MCF 10A (cell line): ENCODE results near the gene SLC2A1. TPM values are rescaled to one million over a fixed set of nuclear protein-coding genes. Genes with fewer than 3 reads are reported as not detected.

Experiments
- BruUV-seq: library from RNA; stranded (reverse); fragments of 400-500 nt; replicated peaks from 2 replicates; lab custom pipeline; 2021; lab: Mats Ljungman, UMichigan
- CTCF ChIA-PET: fragments of 300-600 bp; sonication (Branson Sonifier 250); formaldehyde crosslinking; extraction: SDS; loops from one replicate; lab custom pipeline; 2021; ENCODE audit warnings: antibody characterized with exemption, inconsistent platforms; lab: Yijun Ruan, JAX
- POLR2A ChIA-PET: fragments of 300-600, 350-650 bp; sonication (Branson Sonifier 250); formaldehyde crosslinking; extraction: SDS; loops from one replicate; lab custom pipeline; 2020; ENCODE audit warnings: antibody characterized with exemption, inconsistent platforms; lab: Yijun Ruan, JAX
- DNase-seq: peaks from one replicate; pipeline ENCODE4 v3.0.0-alpha.2; 2018; ENCODE audit not compliant: unreplicated experiment
- H3K27ac Mint-ChIP-seq: one replicate; pipeline ENCODE4 v1.8.0; 2022; ENCODE audit warnings: mild to moderate bottlenecking, low read depth, mixed read lengths; ENCODE audit not compliant: unreplicated experiment
- H3K27me3 Mint-ChIP-seq: one replicate; pipeline ENCODE4 v1.8.0; 2022; ENCODE audit warnings: mixed read lengths; ENCODE audit not compliant: insufficient read depth, unreplicated experiment
- H3K36me3 Mint-ChIP-seq: one replicate; pipeline ENCODE4 v1.8.0; 2022; ENCODE audit warnings: mild to moderate bottlenecking, moderate library complexity, mixed read lengths; ENCODE audit not compliant: insufficient read depth, unreplicated experiment
- H3K4me1 Mint-ChIP-seq: one replicate; pipeline ENCODE4 v1.8.0; 2022; ENCODE audit warnings: mixed read lengths; ENCODE audit not compliant: insufficient read depth, unreplicated experiment
- H3K4me3 Mint-ChIP-seq: one replicate; pipeline ENCODE4 v1.8.0; 2022; ENCODE audit warnings: mild to moderate bottlenecking, moderate library complexity, mixed read lengths; ENCODE audit not compliant: unreplicated experiment
- H3K9me3 Mint-ChIP-seq: one replicate; pipeline ENCODE4 v1.8.0; 2022; ENCODE audit warnings: mixed read lengths; ENCODE audit not compliant: unreplicated experiment
- CTCF ChIP-seq: fragments of 200-600 bp; IDR thresholded peaks from one replicate; pipeline ENCODE4 v1.8.0; 2022; ENCODE audit warnings: antibody characterized with exemption, mild to moderate bottlenecking; ENCODE audit not compliant: unreplicated experiment
- intact Hi-C: fragments of 100-400 bp; cut with micrococcal nuclease; formaldehyde crosslinking; loops from 2 replicates; pipeline ENCODE4 v1.14.1; 2022
- total RNA-seq: library from RNA; stranded (reverse); gene quantifications from 2 replicates; pipeline ENCODE4 v1.2.3, GENCODE V29; 2022

The SLC2A1 gene
- total RNA-seq, 1 experiment from 2014 or later: 87.5 TPM

GRCh38 chr1:42983693-42984092, 25.0 kb upstream of the SLC2A1 start:
- no peaks in the 10 kb centered on the region for H3K9me3 Mint-ChIP-seq
- H3K4me3 Mint-ChIP-seq: no peak overlapping the region
- no peak for TF ChIP-seq CTCF
- intact Hi-C loops: no loop called here
- no peak overlapping the region for H3K27ac Mint-ChIP-seq
- POLR2A ChIA-PET: interaction anchor here (0.9 kb wide), 1 partner anchor 41 kb away, joined by 4 read pairs; no protein-coding TSS in a partner anchor
- DNase-seq: no peak
- peaks cover 22% of the 10 kb centered on the region for H3K36me3 Mint-ChIP-seq
- no TSS peak for BruUV-seq
- CTCF ChIA-PET: interaction anchor here (2.1 kb wide), 1 partner anchor 61 kb away, joined by 5 read pairs; no protein-coding TSS in a partner anchor
- no peaks in the 10 kb centered on the region for H3K4me1 Mint-ChIP-seq
- no peaks in the 10 kb centered on the region for H3K27me3 Mint-ChIP-seq

- ChIA-PET POLR2A (no interaction called here), CTCF (interaction anchor here (0.6 to 2.1 kb wide), 2 partner anchors 30 to 61 kb away, joined by 4 to 5 read pairs; no protein-coding TSS in a partner anchor)
- no peak for DNase-seq
- Mint-ChIP-seq H3K4me1 (no peaks in the 10 kb centered on the region), H3K27ac (no peak overlapping the region), H3K9me3 (no peaks in the 10 kb centered on the region), H3K4me3 (no peak overlapping the region), H3K27me3 (no peaks in the 10 kb centered on the region), H3K36me3 (peaks cover 22% of the 10 kb centered on the region)
- BruUV-seq: no TSS peak
- TF ChIP-seq CTCF: no peak
- intact Hi-C loops: no loop called here
Observed at GRCh38 chr1:42983253-42983652, 24.6 kb upstream of the SLC2A1 start.

- Mint-ChIP-seq H3K9me3 (no peaks in the 10 kb centered on the region), H3K4me3 (no peak overlapping the region), H3K36me3 (peaks cover 22% of the 10 kb centered on the region), H3K4me1 (no peaks in the 10 kb centered on the region), H3K27me3 (no peaks in the 10 kb centered on the region), H3K27ac (no peak overlapping the region)
- no peak for TF ChIP-seq CTCF
- ChIA-PET CTCF (interaction anchor here (0.6 to 2.1 kb wide), 2 partner anchors 30 to 60 kb away, joined by 4 to 5 read pairs; no protein-coding TSS in a partner anchor), POLR2A (no interaction called here)
- intact Hi-C loops: no loop called here
- BruUV-seq: no TSS peak
- DNase-seq: no peak
Observed at GRCh38 chr1:42982641-42983040, 24.0 kb upstream of the SLC2A1 start.

- no peak for TF ChIP-seq CTCF
- Mint-ChIP-seq H3K9me3 (no peaks in the 10 kb centered on the region), H3K36me3 (peaks cover 22% of the 10 kb centered on the region), H3K4me1 (no peaks in the 10 kb centered on the region), H3K27ac (no peak overlapping the region), H3K27me3 (no peaks in the 10 kb centered on the region), H3K4me3 (no peak overlapping the region)
- POLR2A ChIA-PET: interaction anchor here (0.8 to 1.1 kb wide), 2 partner anchors 14 to 21 kb away, joined by 3 to 4 read pairs; no protein-coding TSS in a partner anchor
- CTCF ChIA-PET: interaction anchor here (2.1 kb wide), 1 partner anchor 59 kb away, joined by 5 read pairs; no protein-coding TSS in a partner anchor
- intact Hi-C loops: no loop called here
- BruUV-seq: no TSS peak
- DNase-seq: no peak
Observed at GRCh38 chr1:42981871-42982270, 23.2 kb upstream of the SLC2A1 start.
